Raji (cell line): ENCODE measurements around the gene SRGAP3.

Experiments
- POLR2A ChIP-seq: IDR thresholded peaks from 2 replicates; pipeline ENCODE4 v1.6.1; 2011; ENCODE audit warnings: low read depth, low read length, control low read depth; ENCODE audit not compliant: insufficient read depth

The SRGAP3 gene

DNA sequence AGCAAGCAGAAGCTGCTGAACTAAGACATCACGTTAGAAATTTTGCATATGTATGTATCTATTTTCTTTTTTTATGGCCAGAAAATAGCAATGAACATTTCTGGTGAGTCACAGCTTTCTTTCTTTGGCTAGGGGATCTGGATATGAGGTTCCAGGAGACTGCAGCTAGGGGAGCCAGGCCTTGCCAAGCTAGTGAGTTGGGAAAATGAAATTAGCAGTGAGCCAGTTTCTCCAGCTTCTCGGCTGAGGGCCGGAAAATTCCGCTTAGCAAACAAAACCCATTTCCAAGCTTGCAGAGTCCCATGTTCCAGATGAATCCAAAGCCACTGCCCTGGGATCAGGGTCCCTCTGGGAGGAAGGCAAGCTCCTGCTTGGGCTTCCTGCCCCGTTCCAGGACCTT is 137.6 kb downstream of the SRGAP3 start:
- no peak for TF ChIP-seq POLR2A

GRCh38 chr3:9111417-9111816 is 138.0 kb downstream of the SRGAP3 start:
- TF ChIP-seq POLR2A = no peak

DNA sequence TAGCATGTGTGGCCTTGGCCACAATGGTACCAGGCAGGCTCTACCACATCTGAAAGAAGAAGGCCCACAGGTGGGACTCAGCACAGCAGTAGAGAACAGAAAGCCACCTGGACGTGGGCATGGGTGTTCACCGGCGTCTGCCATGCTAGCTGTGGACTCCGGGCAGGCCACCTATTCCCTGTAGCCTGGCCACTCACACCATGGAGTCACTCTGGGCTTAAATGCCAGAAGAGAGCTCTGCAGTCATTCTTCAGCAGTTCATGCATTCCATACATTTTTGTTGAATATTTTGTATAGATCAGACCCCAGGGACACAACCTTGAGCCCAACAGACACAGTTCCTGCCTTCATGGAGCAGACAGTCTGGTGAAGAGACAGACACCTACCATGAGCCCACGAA is 138.6 kb downstream of the SRGAP3 start:
- no peak for TF ChIP-seq POLR2A

DNA sequence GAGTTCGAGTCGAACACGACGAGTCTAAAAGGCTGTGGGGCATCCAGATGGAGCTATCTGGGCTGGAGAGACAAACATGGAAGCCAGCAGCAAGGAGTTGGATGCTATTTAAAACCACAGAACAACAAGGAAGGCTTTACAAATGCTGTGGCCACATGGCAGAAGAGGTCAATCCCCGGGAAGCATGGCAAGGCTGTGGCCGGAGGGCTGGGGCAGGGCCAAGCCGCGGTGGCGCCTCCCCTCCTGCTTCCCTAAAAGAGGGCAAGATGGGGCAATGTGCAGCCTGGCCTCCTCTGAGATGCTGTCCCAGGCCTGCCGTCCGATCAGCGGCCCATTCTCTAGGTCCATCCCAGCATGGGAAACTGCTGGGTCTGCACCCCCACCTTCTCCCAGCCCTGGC is 139.1 kb downstream of the SRGAP3 start:
- no peak for TF ChIP-seq POLR2A

- no peak for TF ChIP-seq POLR2A
Observed at GRCh38 chr3:9109568-9109914, 139.9 kb downstream of the SRGAP3 start.

DNA sequence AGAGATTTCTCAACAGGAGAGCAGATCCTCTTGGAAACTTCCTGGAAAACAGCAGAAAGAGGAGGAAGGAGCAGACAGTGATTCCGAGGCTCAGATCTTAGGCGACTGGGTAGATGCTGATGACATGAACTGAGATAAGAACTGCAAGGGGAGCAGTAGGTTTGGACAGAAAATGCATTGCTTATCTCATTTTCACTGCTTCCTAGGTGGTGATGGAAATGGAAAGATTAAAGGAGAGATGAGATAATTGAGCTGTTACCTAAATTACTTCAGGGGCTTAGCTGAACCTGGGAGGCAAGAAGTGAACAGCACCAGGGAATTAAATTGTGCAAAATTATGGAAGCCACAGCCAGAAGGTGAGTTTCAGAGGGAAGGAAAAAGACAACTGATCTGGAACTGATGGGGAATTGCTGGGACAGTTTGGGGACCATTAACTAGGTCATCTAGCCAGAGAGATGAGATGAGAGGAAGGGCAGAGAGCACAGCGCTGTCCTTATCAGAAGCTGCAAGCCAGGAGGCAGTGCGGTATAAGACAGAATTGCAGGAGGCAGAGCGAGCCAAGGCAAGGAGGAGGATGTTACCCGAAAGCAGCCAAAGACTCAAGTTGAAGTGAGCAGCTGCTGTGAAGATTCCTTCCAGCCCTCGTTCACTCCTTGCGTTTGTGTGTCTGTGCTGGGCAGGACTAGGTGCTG is 140.4 kb downstream of the SRGAP3 start:
- TF ChIP-seq POLR2A = no peak

GRCh38 chr3:9107738-9108137 is 141.7 kb downstream of the SRGAP3 start:
- no peak for TF ChIP-seq POLR2A

GRCh38 chr3:9105421-9105820 is 144.0 kb downstream of the SRGAP3 start:
- no peak for TF ChIP-seq POLR2A

GRCh38 chr3:9104121-9104520 is 145.3 kb downstream of the SRGAP3 start:
- TF ChIP-seq POLR2A = no peak

DNA sequence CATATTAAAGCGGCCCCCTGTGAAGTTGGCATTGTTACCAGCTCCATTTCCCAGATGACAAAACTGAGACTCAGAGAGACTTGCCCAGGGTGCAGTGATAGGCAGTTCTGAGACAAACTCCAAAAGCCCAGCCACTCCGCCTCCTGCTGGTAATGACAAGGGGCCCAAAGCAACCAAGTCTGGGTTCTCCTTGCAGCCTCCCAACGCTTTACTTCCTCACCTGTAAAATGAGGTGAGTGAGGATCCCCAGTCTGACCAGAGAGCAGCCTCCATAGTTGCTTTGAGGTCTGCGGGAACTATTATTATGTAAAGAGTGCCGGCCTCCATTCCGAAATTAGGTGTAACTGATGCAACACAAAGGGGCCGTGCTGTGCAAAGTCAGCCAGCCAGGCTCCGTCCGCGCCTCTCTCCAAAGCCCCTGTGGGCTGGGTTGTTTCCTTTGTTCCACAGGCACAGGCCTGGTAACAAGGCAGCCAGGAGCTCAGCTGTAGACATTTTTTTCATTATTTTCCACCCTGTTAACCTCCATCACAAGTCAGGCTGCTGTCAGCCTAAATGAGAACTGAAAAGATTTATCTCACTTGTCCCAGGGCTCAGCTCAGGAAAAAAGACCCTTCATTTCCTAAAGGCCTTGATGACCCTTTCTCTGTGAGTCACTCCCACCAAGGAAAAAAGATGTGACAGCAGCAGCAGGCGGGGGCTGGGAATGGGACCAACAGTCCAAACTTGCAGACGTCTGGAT is 147.0 kb downstream of the SRGAP3 start:
- no peak for TF ChIP-seq POLR2A

GRCh38 chr3:9101286-9101685 is 148.2 kb downstream of the SRGAP3 start:
- TF ChIP-seq POLR2A = no peak

GRCh38 chr3:9100513-9100894 is 148.9 kb downstream of the SRGAP3 start:
- no peak for TF ChIP-seq POLR2A

- TF ChIP-seq POLR2A = no peak
Observed at GRCh38 chr3:9099702-9100512, 149.5 kb downstream of the SRGAP3 start.

- no peak for TF ChIP-seq POLR2A
Observed at GRCh38 chr3:9098716-9099675, 150.4 kb downstream of the SRGAP3 start.

DNA sequence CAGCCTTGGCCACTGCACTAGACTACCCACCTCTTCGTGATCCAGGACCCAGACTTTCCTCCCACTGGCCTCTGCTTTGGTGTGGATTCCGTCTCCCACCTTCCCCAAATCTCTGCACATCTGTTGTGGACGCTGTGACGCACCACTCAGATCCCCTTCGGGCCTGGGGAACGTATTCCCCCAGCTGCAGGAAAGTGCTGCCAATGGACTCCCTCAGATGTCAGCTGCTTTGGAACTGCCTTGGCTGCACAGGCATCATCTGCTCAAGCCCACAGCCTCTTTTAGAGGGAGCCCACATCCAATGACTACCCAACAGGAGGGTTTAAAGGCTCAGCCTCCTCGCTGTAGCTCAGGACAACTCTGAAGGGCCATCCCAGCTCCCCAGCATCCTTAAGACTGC is 152.0 kb downstream of the SRGAP3 start:
- no peak for TF ChIP-seq POLR2A
